Muscle of leg (tissue), 11 donors: ENCODE measurements around the gene CFAP52. TPM values are rescaled to one million over a fixed set of nuclear protein-coding genes. Genes with fewer than 3 reads are reported as not detected.
"Not testable (repeated sequence)": the region's sequence is repeated elsewhere in the genome, so short reads cannot be mapped to it uniquely, and the experiment has no call there.

ENCODE experiments used
- DNase-seq: peaks from one replicate; pipeline ENCODE4 v3.0.0; 2013
- H3K27ac ChIP-seq: one replicate; pipeline ENCODE4 v1.5.1; 2013; ENCODE audit warnings: mild to moderate bottlenecking, low read length, control low read depth
- H3K27me3 ChIP-seq: one replicate; pipeline ENCODE4 v1.6.1; 2013; ENCODE audit warnings: low read length; ENCODE audit not compliant: control insufficient read depth, insufficient read depth
- H3K36me3 ChIP-seq: one replicate; pipeline ENCODE4 v1.6.1; 2013; ENCODE audit warnings: low read length; ENCODE audit not compliant: control insufficient read depth, insufficient read depth
- H3K4me1 ChIP-seq: one replicate; pipeline ENCODE4 v1.6.1; 2013; ENCODE audit warnings: low read length; ENCODE audit not compliant: control insufficient read depth, insufficient read depth
- H3K4me3 ChIP-seq: one replicate; pipeline ENCODE4 v1.5.1; 2013; ENCODE audit warnings: low read length, control low read depth
- H3K9me3 ChIP-seq: replicated peaks from 2 replicates; pipeline ENCODE4 v1.6.1; 2013; ENCODE audit warnings: low read depth, low read length; ENCODE audit not compliant: control insufficient read depth
- WGBS: methylation state at CpG from one replicate; pipeline ENCODE4 v1.1.5; 2013; ENCODE audit warnings: missing lambda C conversion rate; ENCODE audit not compliant: insufficient coverage; 5-methylcytosine and 5-hydroxymethylcytosine counted together
- polyA plus RNA-seq, 8 donors: library from polyadenylated mRNA; unstranded; fragments of 120-200 nt; gene quantifications; one replicate each; pipeline versions ENCODE4 v1.2.1 to v1.2.3, GENCODE V29; 2013; ENCODE audit warnings: inconsistent platforms in 1 of 8, low replicate concordance in 1 of 8; ENCODE audit not compliant: insufficient read length in 8 of 8, insufficient read depth in 1 of 8
- total RNA-seq: library from RNA; stranded (reverse); fragments of 120-200 nt; gene quantifications from one replicate; pipeline ENCODE4 v1.2.4, GENCODE V29; 2013

CFAP52 gene
- total and polyA plus RNA-seq, 9 donors, result 0.10 to 1.4 (median 0.17) TPM; not detected in 2

- not testable (repeated sequence) for H3K4me3 ChIP-seq, H3K9me3 ChIP-seq, H3K36me3 ChIP-seq, H3K27me3 ChIP-seq, H3K4me1 ChIP-seq, DNase-seq, H3K27ac ChIP-seq
- WGBS, result no CpG with 5 or more reads among the region's 5 CpGs
Measured at GRCh38 chr17:9607058-9607457, 30.6 kb downstream of the CFAP52 start.

DNA sequence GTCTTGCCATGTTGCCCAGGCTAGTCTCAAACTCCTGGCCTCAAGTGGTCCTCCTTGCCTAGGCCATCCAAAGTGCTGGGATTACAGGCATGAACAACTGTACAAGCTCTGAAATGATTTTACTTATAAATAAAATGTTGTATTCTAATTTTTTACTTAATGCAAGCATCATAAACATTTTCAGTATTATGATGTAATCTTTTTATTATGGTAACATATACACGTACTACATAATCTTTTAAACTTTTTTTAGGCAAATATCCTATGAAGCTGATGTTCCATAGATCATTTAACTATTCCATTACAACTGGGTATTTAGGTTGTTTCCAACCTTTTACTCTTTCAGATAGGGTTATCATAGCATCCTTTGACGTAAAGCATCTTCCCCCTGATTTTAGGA, 35.1 kb downstream of the CFAP52 start:
- DNase-seq, result no peak
- no peaks in the 10 kb centered on the region for H3K4me1 ChIP-seq
- no CpG with 5 or more reads among the region's 2 CpGs for WGBS
- no peaks in the 10 kb centered on the region for H3K36me3 ChIP-seq
- no peaks in the 10 kb centered on the region for H3K9me3 ChIP-seq
- no peak overlapping the region for H3K27ac ChIP-seq
- no peak overlapping the region for H3K4me3 ChIP-seq
- no peaks in the 10 kb centered on the region for H3K27me3 ChIP-seq

DNA sequence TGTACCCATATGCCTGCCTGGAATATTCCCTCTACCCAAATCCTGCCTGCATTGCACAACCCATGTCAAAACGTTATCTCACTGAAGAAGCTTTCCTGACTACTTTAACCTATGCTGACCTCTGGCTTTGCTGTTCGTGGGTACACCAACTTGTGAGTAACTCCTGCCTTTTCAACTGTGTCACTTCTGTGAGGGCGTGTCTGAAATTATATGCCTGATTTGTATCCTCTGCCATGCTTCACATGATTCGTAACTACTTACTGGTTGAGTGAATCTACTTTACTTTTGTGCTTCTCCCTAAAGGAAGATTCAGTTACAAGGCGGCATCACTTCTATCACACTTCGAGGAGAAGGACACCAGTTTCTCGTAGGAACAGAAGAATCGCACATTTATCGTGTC, 35.6 kb downstream of the CFAP52 start:
- no peaks in the 10 kb centered on the region for H3K4me1 ChIP-seq
- H3K9me3 ChIP-seq, result no peaks in the 10 kb centered on the region
- H3K36me3 ChIP-seq, result no peaks in the 10 kb centered on the region
- 63% methylated on average over 6 of the region's 9 CpGs for WGBS
- no peak overlapping the region for H3K4me3 ChIP-seq
- no peaks in the 10 kb centered on the region for H3K27me3 ChIP-seq
- no peak overlapping the region for H3K27ac ChIP-seq
- no peak for DNase-seq

GRCh38 chr17:9615486-9615885, 39.0 kb downstream of the CFAP52 start:
- no CpG with 5 or more reads among the region's 2 CpGs for WGBS
- no peak for DNase-seq
- no peak overlapping the region for H3K27ac ChIP-seq

GRCh38 chr17:9622961-9623360, 46.5 kb downstream of the CFAP52 start:
- Histone ChIP-seq H3K4me3 (no peak overlapping the region), H3K27me3 (no peaks in the 10 kb centered on the region), H3K27ac (no peak overlapping the region), H3K9me3 (peaks cover 15% of the 10 kb centered on the region), H3K36me3 (no peaks in the 10 kb centered on the region), H3K4me1 (no peaks in the 10 kb centered on the region)
- no peak for DNase-seq

More at GRCh38 chr17:9615486-9615885, 39.0 kb downstream of the CFAP52 start:
- H3K27me3 ChIP-seq, result no peaks in the 10 kb centered on the region
- H3K9me3 ChIP-seq, result no peaks in the 10 kb centered on the region
- no peak overlapping the region for H3K4me3 ChIP-seq
- no peaks in the 10 kb centered on the region for H3K4me1 ChIP-seq
- H3K36me3 ChIP-seq, result no peaks in the 10 kb centered on the region

DNA sequence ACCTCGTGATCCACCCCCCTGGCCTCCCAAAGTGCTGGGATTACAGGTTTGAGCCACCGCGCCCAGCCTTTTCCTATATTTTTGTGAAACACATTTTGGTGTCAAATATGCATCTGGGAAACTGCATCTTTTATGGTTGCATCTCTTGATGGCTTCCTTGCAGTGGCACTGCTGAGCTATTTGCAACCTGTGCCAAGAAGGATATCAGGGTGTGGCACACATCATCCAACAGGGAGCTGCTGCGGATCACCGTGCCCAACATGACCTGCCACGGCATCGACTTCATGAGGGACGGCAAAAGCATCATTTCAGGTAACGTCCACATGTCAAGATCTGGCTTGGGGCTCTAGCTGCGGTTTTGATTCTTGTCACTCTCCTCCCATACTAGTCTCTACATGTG, 52.1 kb downstream of the CFAP52 start:
- H3K4me3 ChIP-seq, result no peak overlapping the region
- no peak for DNase-seq
- H3K27ac ChIP-seq, result no peak overlapping the region
- H3K36me3 ChIP-seq, result no peaks in the 10 kb centered on the region
- H3K4me1 ChIP-seq, result no peaks in the 10 kb centered on the region
- H3K9me3 ChIP-seq, result peaks cover 6% of the 10 kb centered on the region
- 84% methylated on average over 10 of the region's 10 CpGs for WGBS
- H3K27me3 ChIP-seq, result no peaks in the 10 kb centered on the region

GRCh38 chr17:9632741-9633140, 56.3 kb downstream of the CFAP52 start:
- H3K36me3 ChIP-seq, result no peaks in the 10 kb centered on the region
- no peak for DNase-seq
- no peaks in the 10 kb centered on the region for H3K9me3 ChIP-seq
- no peaks in the 10 kb centered on the region for H3K4me1 ChIP-seq
- no peaks in the 10 kb centered on the region for H3K27me3 ChIP-seq
- H3K4me3 ChIP-seq, result no peak overlapping the region
- 90% methylated on average over 8 of the region's 11 CpGs for WGBS
- H3K27ac ChIP-seq, result no peak overlapping the region

GRCh38 chr17:9635340-9635739, 58.9 kb downstream of the CFAP52 start:
- DNase-seq, result no peak
- H3K27me3 ChIP-seq, result peaks cover 3% of the 10 kb centered on the region
- H3K27ac ChIP-seq, result no peak overlapping the region
- no peaks in the 10 kb centered on the region for H3K36me3 ChIP-seq
- H3K4me1 ChIP-seq, result no peaks in the 10 kb centered on the region
- no peak overlapping the region for H3K4me3 ChIP-seq
- H3K9me3 ChIP-seq, result no peaks in the 10 kb centered on the region
- WGBS, result 91% methylated on average over 3 of the region's 6 CpGs

GRCh38 chr17:9636501-9636900, 60.1 kb downstream of the CFAP52 start:
- 93% methylated on average over 3 of the region's 12 CpGs for WGBS
- Histone ChIP-seq H3K9me3 (no peaks in the 10 kb centered on the region), H3K4me1 (no peaks in the 10 kb centered on the region), H3K4me3 (no peak overlapping the region), H3K27me3 (peaks cover 3% of the 10 kb centered on the region), H3K27ac (no peak overlapping the region), H3K36me3 (no peaks in the 10 kb centered on the region)
- no peak for DNase-seq

DNA sequence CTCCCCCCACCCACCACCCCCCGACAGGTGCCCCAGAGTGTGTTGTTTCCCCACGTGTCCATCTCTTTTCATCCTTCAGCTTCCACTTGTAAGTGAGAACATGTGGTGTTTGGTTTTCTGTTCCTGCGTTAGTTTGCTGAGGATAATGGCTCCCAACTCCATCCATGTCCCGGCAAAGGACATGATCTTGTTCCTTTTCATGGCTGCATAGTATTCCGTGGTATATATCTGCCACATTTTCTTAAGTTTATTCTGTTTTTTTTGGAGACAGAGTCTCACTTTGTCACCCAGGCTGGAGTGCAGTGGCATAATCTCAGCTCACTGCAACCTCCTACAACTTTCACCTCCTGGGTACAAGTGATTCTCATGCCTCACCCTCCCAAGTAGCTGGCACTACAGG, 63.9 kb downstream of the CFAP52 start:
- not testable (repeated sequence) for H3K36me3 ChIP-seq, H3K27me3 ChIP-seq
- WGBS, result no CpG with 5 or more reads among the region's 5 CpGs

GRCh38 chr17:9643611-9644010, 67.2 kb downstream of the CFAP52 start:
- Histone ChIP-seq H3K36me3 (no peaks in the 10 kb centered on the region), H3K4me3 (no peak overlapping the region), H3K27me3 (peaks cover 32% of the 10 kb centered on the region), H3K9me3 (no peaks in the 10 kb centered on the region), H3K4me1 (peaks cover 7% of the 10 kb centered on the region), H3K27ac (no peak overlapping the region)
- 80% methylated on average over 2 of the region's 5 CpGs for WGBS
- no peak for DNase-seq

More for the DNA sequence above, 63.9 kb downstream of the CFAP52 start:
- not testable (repeated sequence) for H3K4me3 ChIP-seq, H3K27ac ChIP-seq, H3K9me3 ChIP-seq, DNase-seq, H3K4me1 ChIP-seq
